ENCODE data around the gene PCGF1.

PCGF1 gene

DNA sequence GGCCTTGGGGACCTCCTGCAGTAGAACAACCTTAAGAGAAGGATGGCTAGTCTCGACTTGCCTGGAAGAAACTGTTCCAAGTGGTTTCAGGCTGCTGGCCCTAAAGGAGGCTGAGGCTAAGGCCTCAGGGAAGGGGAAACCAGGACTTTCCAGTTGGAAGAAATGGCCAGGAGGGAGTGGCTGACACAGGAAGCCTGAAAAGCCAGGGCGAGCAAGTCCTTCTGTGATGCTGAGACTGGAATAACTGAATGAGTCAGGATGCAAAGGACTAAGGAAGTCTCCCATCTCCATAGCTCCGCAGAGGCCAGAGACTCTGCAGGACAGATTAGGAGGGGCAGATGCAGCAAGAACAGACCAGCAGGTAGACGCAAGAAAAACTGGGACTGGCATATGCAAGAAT is 29.6 kb upstream of the PCGF1 start:
- no peak for DNase-seq (ENCODE audit: low read depth in 2 of 2, low spot score in 1 of 2)

- no peak for DNase-seq (ENCODE audit: low read depth in 2 of 2, low spot score in 1 of 2)
These were observed 28.9 kb upstream of the PCGF1 start for GRCh38 chr2:74536166-74536950.

GRCh38 chr2:74535440-74535965 is 28.0 kb upstream of the PCGF1 start:
- no peak for DNase-seq (ENCODE audit: low read depth in 2 of 2, low spot score in 1 of 2)

- no peak for DNase-seq (ENCODE audit: low read depth in 2 of 2, low spot score in 1 of 2)
These were observed 26.9 kb upstream of the PCGF1 start for GRCh38 chr2:74534411-74534810.

- DNase-seq (ENCODE audit: low read depth in 2 of 2, low spot score in 1 of 2) = no peak
These were observed 26.0 kb upstream of the PCGF1 start for GRCh38 chr2:74533464-74533863.

DNA sequence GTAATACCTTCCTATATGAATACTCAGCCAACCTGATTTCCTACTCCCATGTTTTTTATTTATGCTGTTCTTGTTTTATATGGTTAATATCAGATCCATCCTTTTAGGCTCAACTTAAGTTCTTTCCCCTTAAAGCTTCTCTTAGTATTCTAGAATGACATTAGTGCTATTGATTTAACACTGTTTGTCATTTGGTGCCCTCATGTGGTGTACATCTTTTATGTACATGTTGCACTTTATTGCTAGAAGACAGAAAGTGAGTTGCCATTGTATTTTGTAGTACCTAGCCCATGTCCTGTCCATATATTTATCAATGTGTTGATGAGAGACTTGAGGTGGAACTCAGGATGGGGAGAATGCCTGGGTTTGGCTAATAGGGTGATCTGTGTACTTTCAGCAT is 24.7 kb upstream of the PCGF1 start:
- DNase-seq (ENCODE audit: low read depth in 2 of 2, low spot score in 1 of 2) = no peak

GRCh38 chr2:74531666-74532065 is 24.2 kb upstream of the PCGF1 start:
- no peak for DNase-seq (ENCODE audit: low read depth in 2 of 2, low spot score in 1 of 2)

GRCh38 chr2:74530239-74531187 is 23.0 kb upstream of the PCGF1 start:
- DNase-seq (ENCODE audit: low read depth in 2 of 2, low spot score in 1 of 2) = no peak

GRCh38 chr2:74529357-74530238 is 22.1 kb upstream of the PCGF1 start, which contains the start of the genes AUP1 and HTRA2:
Gene AUP1 (minus strand): TSS chr2:74529706. CDS start chr2:74529629, 77 bp downstream.
Gene HTRA2 (plus strand): TSS chr2:74529933. CDS start chr2:74530007, 74 bp downstream.
- DNase-seq (ENCODE audit: low read depth in 2 of 2, low spot score in 1 of 2) = peak; percentile 57 to 77

DNA sequence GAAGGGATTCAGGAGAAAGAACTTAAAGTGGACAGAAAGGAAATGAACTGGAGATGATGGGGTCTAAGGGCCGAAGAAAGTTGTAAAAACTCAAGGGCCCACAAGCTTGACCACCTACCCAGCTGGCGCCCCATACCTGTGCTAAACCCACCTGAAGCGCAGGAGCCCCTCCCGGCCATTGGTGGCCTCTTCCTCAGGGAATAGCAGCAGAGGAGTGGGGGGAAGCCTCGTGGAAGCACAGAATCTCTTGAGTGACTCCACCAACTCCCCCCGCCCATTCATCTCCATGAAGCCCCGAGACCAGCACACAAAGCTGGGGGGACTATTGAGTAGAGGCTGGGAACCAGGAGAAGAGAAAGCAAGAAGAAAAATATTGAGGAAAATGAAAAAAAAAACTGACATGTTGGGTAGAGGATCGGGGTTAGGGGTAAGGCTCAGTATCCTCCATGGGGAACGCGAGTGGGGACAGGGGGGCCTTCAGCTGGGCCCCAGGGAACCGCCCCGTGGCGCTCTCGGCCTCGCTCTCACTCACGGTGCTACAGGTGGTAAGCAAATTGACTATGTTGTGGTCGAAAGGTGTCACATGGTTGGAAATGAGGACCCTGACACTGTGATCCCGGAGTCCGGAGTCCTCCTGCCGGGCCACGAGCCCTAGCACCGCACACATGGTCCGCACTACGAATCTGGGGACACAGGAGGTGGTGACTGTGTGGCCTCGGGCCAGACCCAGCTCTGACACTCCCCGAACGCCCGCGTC is 21.3 kb upstream of the PCGF1 start:
- DNase-seq (ENCODE audit: low read depth in 2 of 2, low spot score in 1 of 2) = peak in 1 of 2 donors; percentile 20

- DNase-seq (ENCODE audit: low read depth in 2 of 2, low spot score in 1 of 2) = no peak
These were observed 20.2 kb upstream of the PCGF1 start for GRCh38 chr2:74527741-74528140.

GRCh38 chr2:74526649-74527230 is 19.2 kb upstream of the PCGF1 start:
- no peak for DNase-seq (ENCODE audit: low read depth in 2 of 2, low spot score in 1 of 2)

DNA sequence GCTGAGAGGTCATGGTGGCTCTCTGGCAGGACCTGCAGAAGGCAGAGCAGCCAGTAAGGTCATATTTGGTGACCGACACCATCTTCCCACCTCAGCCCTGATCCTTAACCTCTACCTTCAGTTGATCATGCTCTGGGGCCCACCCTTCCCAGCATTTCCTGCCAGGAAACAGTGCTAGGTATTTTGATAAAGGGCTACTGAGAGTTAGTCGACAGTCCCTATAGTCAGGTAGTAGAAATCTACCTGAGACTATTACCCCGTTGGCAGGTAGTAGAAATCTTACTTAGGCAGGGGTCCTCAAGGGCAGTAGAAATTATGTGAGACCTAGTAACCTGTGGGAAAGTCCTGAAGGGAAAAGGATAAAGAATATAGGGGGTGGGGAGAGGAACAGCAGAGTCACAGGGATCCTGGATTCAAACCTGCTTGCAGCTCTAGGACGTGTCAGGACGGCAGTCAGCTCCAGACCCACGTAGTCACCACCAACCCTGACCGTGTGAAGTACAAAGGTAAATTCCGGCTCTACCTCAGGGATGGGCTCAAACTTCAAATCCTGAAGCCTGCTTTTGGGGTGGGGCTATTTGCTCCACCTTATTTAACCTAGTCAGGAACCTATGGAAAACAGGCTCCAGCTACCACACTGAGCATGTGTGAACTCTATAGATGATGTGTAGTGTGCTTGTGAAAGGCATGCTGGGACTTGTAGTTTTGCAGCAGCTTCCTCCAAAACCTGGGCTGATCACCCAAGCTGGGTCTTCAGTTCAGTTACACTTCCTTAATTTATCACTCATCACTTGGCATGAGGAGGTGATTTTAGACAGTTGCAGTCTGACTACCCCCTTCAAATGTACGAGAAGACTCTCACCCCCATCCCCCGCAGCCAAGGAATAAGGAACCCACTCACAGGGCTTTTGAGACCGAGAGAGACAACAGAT is 18.5 kb upstream of the PCGF1 start, which contains the start of gene DQX1:
Gene DQX1 (minus strand): TSS at position 515 of the 932 bp plus-strand sequence. CDS start 502 bp downstream, at position 13.
- no peak for DNase-seq (ENCODE audit: low read depth in 2 of 2, low spot score in 1 of 2)

GRCh38 chr2:74524955-74525716 is 17.6 kb upstream of the PCGF1 start:
- no peak for DNase-seq (ENCODE audit: low read depth in 2 of 2, low spot score in 1 of 2)

GRCh38 chr2:74524005-74524404 is 16.5 kb upstream of the PCGF1 start:
- DNase-seq (ENCODE audit: low read depth in 2 of 2, low spot score in 1 of 2) = no peak

DNA sequence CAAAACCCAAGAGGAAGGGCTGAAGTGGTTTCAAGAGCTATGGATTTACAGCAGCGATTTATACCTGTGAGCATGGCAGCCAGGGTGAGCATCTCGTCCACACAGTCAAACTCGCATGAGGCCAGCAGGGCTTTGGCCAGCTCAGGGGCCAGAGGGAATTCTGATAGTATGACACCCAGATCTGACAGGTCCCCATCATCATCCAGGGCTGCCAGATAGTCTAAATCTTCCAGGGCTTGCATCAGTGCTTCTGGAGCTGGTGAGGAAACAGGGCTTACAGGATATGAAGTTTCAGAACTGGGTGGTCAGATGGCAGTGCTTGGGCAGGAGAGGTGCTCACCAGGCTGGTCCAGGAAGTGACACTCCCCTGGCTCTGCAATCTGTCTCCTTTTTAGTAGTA is 15.0 kb upstream of the PCGF1 start:
- no peak for DNase-seq (ENCODE audit: low read depth in 2 of 2, low spot score in 1 of 2)

GRCh38 chr2:74516650-74517049 is 9.2 kb upstream of the PCGF1 start:
- DNase-seq (ENCODE audit: low read depth in 2 of 2, low spot score in 1 of 2) = no peak
